Natural killer cell (primary cell): Measurements from ENCODE around the gene PRSS53. TPM values are rescaled to one million over a fixed set of nuclear protein-coding genes. Genes with fewer than 3 reads are reported as not detected.
"Not testable (repeated sequence)": the region's sequence is repeated elsewhere in the genome, so short reads cannot be mapped to it uniquely, and the experiment has no call there.

Source experiments
- ATAC-seq, 3 donors: fragments of 150-1000 bp in 2 of 3; fragments of 200-7000 bp in 1 of 3; cut with Tn5 transposase; 1 replicate in 1 of 3; 2 replicates in 2 of 3; pipeline ENCODE4 v1.10.0; 2021; ENCODE audit warnings: mild to moderate bottlenecking in 2 of 3, moderate library complexity in 2 of 3
- DNase-seq, 2 donors: peaks; one replicate each; pipeline versions ENCODE4 v3.0.0 to v3.0.0-alpha.2; 2013 to 2021; ENCODE audit warnings: mixed read lengths in 1 of 2
- H3K27ac ChIP-seq: one replicate; pipeline ENCODE4 v1.5.1; 2013; ENCODE audit warnings: mild to moderate bottlenecking, low read length
- H3K27me3 ChIP-seq: one replicate; pipeline ENCODE4 v1.6.1; 2013; ENCODE audit warnings: low read length; ENCODE audit not compliant: control insufficient read depth, insufficient read depth
- H3K36me3 ChIP-seq: one replicate; pipeline ENCODE4 v1.6.1; 2013; ENCODE audit warnings: low read length; ENCODE audit not compliant: control insufficient read depth, insufficient read depth
- H3K4me1 ChIP-seq: one replicate; pipeline ENCODE4 v1.6.1; 2013; ENCODE audit warnings: low read length; ENCODE audit not compliant: control insufficient read depth, insufficient read depth
- H3K4me3 ChIP-seq: one replicate; pipeline ENCODE4 v1.5.1; 2013; ENCODE audit warnings: low read length
- H3K9me3 ChIP-seq: one replicate; pipeline ENCODE4 v1.6.1; 2013; ENCODE audit warnings: low read length; ENCODE audit not compliant: control insufficient read depth, insufficient read depth
- H3K27ac Mint-ChIP-seq, 2 donors: one replicate each; pipeline ENCODE4 v1.8.0; 2022; ENCODE audit warnings: mild to moderate bottlenecking in 2 of 2, mixed read lengths in 2 of 2, moderate library complexity in 1 of 2
- H3K27me3 Mint-ChIP-seq, 2 donors: one replicate each; pipeline ENCODE4 v1.8.0; 2022; ENCODE audit warnings: low read depth in 2 of 2, mixed read lengths in 2 of 2
- H3K36me3 Mint-ChIP-seq: one replicate; pipeline ENCODE4 v1.8.0; 2022; ENCODE audit warnings: mixed read lengths
- H3K4me1 Mint-ChIP-seq, 2 donors: one replicate each; pipeline ENCODE4 v1.8.0; 2022; ENCODE audit warnings: mixed read lengths in 2 of 2
- H3K4me3 Mint-ChIP-seq: one replicate; pipeline ENCODE4 v1.8.0; 2022; ENCODE audit warnings: mild to moderate bottlenecking, moderate library complexity, mixed read lengths
- H3K9me3 Mint-ChIP-seq, 2 donors: one replicate each; pipeline ENCODE4 v1.8.0; 2022; ENCODE audit warnings: mixed read lengths in 2 of 2
- CTCF ChIP-seq: fragments of 200-600 bp; IDR thresholded peaks from one replicate; pipeline ENCODE4 v1.8.0; 2022; ENCODE audit warnings: antibody characterized with exemption
- WGBS: methylation state at CpG from one replicate; pipeline ENCODE4 v1.1.7; 2013; ENCODE audit warnings: missing lambda C conversion rate; ENCODE audit not compliant: insufficient coverage; 5-methylcytosine and 5-hydroxymethylcytosine counted together
- intact Hi-C: fragments of 100-400 bp; cut with micrococcal nuclease; formaldehyde crosslinking; loops from one replicate; pipeline ENCODE4 v1.14.2; 2022
- total RNA-seq, 4 donors: library from RNA; stranded (reverse); fragments of 120-200 nt in 1 of 4; gene quantifications; one replicate each; pipeline versions ENCODE4 v1.2.3 to v1.2.4, GENCODE V29; 2013 to 2022

The PRSS53 gene
- 1 to 10 TPM; 4.3 to 7.4 (median 5.1) TPM for total RNA-seq
- total RNA-seq (2013) = 2.3 TPM

- H3K4me3 ChIP-seq = no peak within 1 kb of the TSS
- H3K9me3 Mint-ChIP-seq = no peaks in the 10 kb centered on the region
- H3K27ac Mint-ChIP-seq = no peak within 1 kb of the TSS
- no peak within 1 kb of the TSS for H3K27ac ChIP-seq
- 92% methylated on average over 15 of the region's 15 CpGs for WGBS
- H3K4me1 Mint-ChIP-seq = peaks cover 0 to 12% of the 10 kb centered on the region in 2 donors
- H3K36me3 Mint-ChIP-seq = no peaks in the 10 kb centered on the region
- H3K27me3 ChIP-seq = no peaks in the 10 kb centered on the region
- no peak for TF ChIP-seq CTCF
- H3K4me3 Mint-ChIP-seq = no peak within 1 kb of the TSS
- no peak for DNase-seq
- intact Hi-C loops = no loop called here
- no peak for ATAC-seq
- peaks cover 5% of the 10 kb centered on the region for H3K4me1 ChIP-seq
- H3K27me3 Mint-ChIP-seq = no peaks in the 10 kb centered on the region
- H3K36me3 ChIP-seq = peaks cover 37% of the 10 kb centered on the region
- H3K9me3 ChIP-seq = no peaks in the 10 kb centered on the region
Measured at GRCh38 chr16:31088459-31089183, at the start of gene PRSS53. Gene PRSS53, minus strand, starts transcription at chr16:31088943. Its CDS starts 134 bp downstream, at chr16:31088809.

GRCh38 chr16:31136822-31137499 is 48.2 kb upstream of the PRSS53 start:
- not testable (repeated sequence) for ATAC-seq

GRCh38 chr16:31136287-31136662 is 47.5 kb upstream of the PRSS53 start:
- H3K4me3 ChIP-seq = no peak overlapping the region
- Mint-ChIP-seq H3K4me3 (no peak overlapping the region), H3K9me3 (no peaks in the 10 kb centered on the region), H3K36me3 (no peaks in the 10 kb centered on the region), H3K4me1 (no peaks in the 10 kb centered on the region), H3K27me3 (no peaks in the 10 kb centered on the region), H3K27ac (no peak overlapping the region)
- no peak for TF ChIP-seq CTCF
- peaks cover 11% of the 10 kb centered on the region for H3K36me3 ChIP-seq
- no peak for DNase-seq
- peaks cover 8% of the 10 kb centered on the region for H3K4me1 ChIP-seq
- ATAC-seq = no peak
- intact Hi-C loops = no loop called here
- no peaks in the 10 kb centered on the region for H3K27me3 ChIP-seq
- no peaks in the 10 kb centered on the region for H3K9me3 ChIP-seq
- 92% methylated on average over 5 of the region's 6 CpGs for WGBS
- no peak overlapping the region for H3K27ac ChIP-seq

More at GRCh38 chr16:31136822-31137499, 48.2 kb upstream of the PRSS53 start:
- H3K4me1 Mint-ChIP-seq, H3K27ac ChIP-seq, DNase-seq, H3K27me3 ChIP-seq, H3K4me3 Mint-ChIP-seq, H3K9me3 Mint-ChIP-seq, H3K27me3 Mint-ChIP-seq, H3K27ac Mint-ChIP-seq, H3K36me3 ChIP-seq, intact Hi-C loops, H3K9me3 ChIP-seq, H3K36me3 Mint-ChIP-seq, H3K4me3 ChIP-seq: not testable (repeated sequence)
- H3K4me1 ChIP-seq = peaks cover 15% of the 10 kb centered on the region
- WGBS = 90% methylated on average over 16 of the region's 20 CpGs

GRCh38 chr16:31135535-31136286 is 47.0 kb upstream of the PRSS53 start, which contains the start of gene PRSS8:
Gene PRSS8, minus strand, starts transcription at chr16:31135727. Its CDS starts 229 bp downstream, at chr16:31135498.
- H3K4me1 ChIP-seq = peaks cover 8% of the 10 kb centered on the region
- no peaks in the 10 kb centered on the region for H3K4me1 Mint-ChIP-seq
- no peak for ATAC-seq
- H3K9me3 Mint-ChIP-seq = no peaks in the 10 kb centered on the region
- no peak within 1 kb of the TSS for H3K27ac Mint-ChIP-seq
- H3K9me3 ChIP-seq = no peaks in the 10 kb centered on the region
- no peak for TF ChIP-seq CTCF
- H3K27ac ChIP-seq = no peak within 1 kb of the TSS
- H3K36me3 Mint-ChIP-seq = no peaks in the 10 kb centered on the region
- no peaks in the 10 kb centered on the region for H3K27me3 ChIP-seq
- DNase-seq = no peak
- H3K4me3 ChIP-seq = no peak within 1 kb of the TSS
- H3K36me3 ChIP-seq = peaks cover 16% of the 10 kb centered on the region
- no peaks in the 10 kb centered on the region for H3K27me3 Mint-ChIP-seq
- H3K4me3 Mint-ChIP-seq = no peak within 1 kb of the TSS
- intact Hi-C loops = no loop called here
- WGBS = 92% methylated on average over 22 of the region's 22 CpGs
